ENCODE results near the gene VPS26C.

DNA sequence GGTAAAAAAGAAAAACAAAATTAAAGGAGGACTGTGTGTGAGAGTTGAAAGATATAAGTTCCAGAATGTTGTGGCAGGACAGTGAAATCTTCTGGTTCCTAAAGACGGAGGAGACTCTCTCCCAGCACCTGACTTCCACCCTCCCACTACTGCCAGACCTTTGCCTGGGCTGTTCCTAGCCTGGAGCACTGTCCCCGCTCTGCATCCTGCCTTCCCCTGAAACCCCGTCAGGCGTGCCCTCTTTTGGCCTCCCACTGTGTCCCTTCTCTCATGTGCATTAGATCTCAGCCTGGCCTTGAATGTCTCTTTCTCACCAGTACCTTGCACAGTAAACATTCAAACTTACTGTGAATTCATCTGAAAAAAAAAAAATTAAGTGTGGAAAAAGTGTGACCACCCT lies 74.1 kb downstream of the VPS26C start:
- TF ChIP-seq SIN3A (IDR thresholded peaks at IDR 0.05; ENCODE audit: borderline replicate concordance, insufficient read depth, low read length), result no peak
- TF ChIP-seq, protein P1, sequence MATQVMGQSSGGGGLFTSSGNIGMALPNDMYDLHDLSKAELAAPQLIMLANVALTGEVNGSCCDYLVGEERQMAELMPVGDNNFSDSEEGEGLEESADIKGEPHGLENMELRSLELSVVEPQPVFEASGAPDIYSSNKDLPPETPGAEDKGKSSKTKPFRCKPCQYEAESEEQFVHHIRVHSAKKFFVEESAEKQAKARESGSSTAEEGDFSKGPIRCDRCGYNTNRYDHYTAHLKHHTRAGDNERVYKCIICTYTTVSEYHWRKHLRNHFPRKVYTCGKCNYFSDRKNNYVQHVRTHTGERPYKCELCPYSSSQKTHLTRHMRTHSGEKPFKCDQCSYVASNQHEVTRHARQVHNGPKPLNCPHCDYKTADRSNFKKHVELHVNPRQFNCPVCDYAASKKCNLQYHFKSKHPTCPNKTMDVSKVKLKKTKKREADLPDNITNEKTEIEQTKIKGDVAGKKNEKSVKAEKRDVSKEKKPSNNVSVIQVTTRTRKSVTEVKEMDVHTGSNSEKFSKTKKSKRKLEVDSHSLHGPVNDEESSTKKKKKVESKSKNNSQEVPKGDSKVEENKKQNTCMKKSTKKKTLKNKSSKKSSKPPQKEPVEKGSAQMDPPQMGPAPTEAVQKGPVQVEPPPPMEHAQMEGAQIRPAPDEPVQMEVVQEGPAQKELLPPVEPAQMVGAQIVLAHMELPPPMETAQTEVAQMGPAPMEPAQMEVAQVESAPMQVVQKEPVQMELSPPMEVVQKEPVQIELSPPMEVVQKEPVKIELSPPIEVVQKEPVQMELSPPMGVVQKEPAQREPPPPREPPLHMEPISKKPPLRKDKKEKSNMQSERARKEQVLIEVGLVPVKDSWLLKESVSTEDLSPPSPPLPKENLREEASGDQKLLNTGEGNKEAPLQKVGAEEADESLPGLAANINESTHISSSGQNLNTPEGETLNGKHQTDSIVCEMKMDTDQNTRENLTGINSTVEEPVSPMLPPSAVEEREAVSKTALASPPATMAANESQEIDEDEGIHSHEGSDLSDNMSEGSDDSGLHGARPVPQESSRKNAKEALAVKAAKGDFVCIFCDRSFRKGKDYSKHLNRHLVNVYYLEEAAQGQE (IDR thresholded peaks at IDR 0.05; ENCODE audit: insufficient read depth in 1 of 2, low read depth in 2 of 2, low read length in 2 of 2), result no peak

All from PFSK-1 (cell line).